ENCODE measurements around the gene NR2C1.

DNA sequence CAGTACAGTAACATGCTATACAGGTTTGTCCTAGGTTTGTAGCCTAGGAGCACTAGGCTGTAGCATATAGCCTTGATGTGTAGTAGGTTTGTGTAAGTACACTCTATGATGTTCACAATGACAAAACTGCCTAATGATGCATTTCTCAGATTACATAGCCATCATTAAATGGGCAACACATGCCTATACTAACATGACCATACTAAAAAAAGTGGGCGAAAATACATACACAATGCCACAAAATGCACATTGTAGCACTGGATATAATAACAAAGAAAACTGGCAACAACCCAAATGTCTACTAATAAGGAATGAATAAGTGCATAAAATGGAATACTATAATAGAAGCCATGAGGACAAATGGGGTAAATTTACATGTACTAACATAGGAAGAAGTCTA lies 38.7 kb downstream of the NR2C1 start:
- TF ChIP-seq, protein P1, sequence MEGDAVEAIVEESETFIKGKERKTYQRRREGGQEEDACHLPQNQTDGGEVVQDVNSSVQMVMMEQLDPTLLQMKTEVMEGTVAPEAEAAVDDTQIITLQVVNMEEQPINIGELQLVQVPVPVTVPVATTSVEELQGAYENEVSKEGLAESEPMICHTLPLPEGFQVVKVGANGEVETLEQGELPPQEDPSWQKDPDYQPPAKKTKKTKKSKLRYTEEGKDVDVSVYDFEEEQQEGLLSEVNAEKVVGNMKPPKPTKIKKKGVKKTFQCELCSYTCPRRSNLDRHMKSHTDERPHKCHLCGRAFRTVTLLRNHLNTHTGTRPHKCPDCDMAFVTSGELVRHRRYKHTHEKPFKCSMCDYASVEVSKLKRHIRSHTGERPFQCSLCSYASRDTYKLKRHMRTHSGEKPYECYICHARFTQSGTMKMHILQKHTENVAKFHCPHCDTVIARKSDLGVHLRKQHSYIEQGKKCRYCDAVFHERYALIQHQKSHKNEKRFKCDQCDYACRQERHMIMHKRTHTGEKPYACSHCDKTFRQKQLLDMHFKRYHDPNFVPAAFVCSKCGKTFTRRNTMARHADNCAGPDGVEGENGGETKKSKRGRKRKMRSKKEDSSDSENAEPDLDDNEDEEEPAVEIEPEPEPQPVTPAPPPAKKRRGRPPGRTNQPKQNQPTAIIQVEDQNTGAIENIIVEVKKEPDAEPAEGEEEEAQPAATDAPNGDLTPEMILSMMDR (IDR thresholded peaks at IDR 0.05), result no peak
- no peak for TF ChIP-seq POLR2A (IDR thresholded peaks at IDR 0.05)
